ENCODE results near the gene GOT2. TPM values are rescaled to one million over a fixed set of nuclear protein-coding genes. Genes with fewer than 3 reads are reported as not detected.

The GOT2 gene
- total RNA-seq, 4 donors from 2014 or later = 64.1 to 108 (median 92.6) TPM

DNA sequence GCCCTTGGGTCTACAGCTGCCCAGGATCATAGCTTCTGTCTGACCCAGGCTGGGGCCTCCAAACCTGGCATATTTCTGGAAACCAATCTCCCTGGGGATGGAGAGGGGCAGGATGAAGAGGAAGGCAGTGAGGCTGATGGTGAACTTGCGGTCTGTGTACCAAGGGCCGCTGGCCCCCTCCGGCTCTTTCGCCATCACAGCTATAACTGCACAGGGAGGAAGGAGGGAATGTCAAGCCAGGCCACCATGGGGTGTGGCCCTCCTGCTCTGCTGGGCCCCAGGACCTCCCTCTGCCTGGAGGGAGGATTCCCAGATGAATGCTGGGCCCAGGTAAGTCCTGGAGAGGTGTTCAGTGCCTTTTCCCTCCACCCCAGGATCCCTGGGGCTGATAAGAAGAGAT is 55.8 kb downstream of the GOT2 start:
- H3K4me1 ChIP-seq = peaks cover 5 to 19% (median 12%) of the 10 kb centered on the region in 4 donors
- no peak for TF ChIP-seq POLR2A (IDR thresholded peaks at IDR 0.05; ENCODE audit: low read depth)
- TF ChIP-seq, protein P1, sequence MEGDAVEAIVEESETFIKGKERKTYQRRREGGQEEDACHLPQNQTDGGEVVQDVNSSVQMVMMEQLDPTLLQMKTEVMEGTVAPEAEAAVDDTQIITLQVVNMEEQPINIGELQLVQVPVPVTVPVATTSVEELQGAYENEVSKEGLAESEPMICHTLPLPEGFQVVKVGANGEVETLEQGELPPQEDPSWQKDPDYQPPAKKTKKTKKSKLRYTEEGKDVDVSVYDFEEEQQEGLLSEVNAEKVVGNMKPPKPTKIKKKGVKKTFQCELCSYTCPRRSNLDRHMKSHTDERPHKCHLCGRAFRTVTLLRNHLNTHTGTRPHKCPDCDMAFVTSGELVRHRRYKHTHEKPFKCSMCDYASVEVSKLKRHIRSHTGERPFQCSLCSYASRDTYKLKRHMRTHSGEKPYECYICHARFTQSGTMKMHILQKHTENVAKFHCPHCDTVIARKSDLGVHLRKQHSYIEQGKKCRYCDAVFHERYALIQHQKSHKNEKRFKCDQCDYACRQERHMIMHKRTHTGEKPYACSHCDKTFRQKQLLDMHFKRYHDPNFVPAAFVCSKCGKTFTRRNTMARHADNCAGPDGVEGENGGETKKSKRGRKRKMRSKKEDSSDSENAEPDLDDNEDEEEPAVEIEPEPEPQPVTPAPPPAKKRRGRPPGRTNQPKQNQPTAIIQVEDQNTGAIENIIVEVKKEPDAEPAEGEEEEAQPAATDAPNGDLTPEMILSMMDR (IDR thresholded peaks at IDR 0.05) = no peak
- TF ChIP-seq EP300 (IDR thresholded peaks at IDR 0.05) = no peak
- H3K9me3 ChIP-seq = no peaks in the 10 kb centered on the region
- 94% methylated on average over 4 of the region's 4 CpGs for WGBS
- no peaks in the 10 kb centered on the region for H3K27me3 ChIP-seq
- peaks cover 0 to 74% (median 62%) of the 10 kb centered on the region in 4 donors for H3K36me3 ChIP-seq
- intact Hi-C loops (cut with DNase I) = loop anchor here (2.0 kb wide), 1 partner anchor 79 kb away; no protein-coding TSS in a partner anchor
- DNase-seq (ENCODE audit: extremely low spot score) = no peak
- no peak overlapping the region for H3K4me3 ChIP-seq
- no peak overlapping the region for H3K27ac ChIP-seq (replicated peaks in 1 of 4)

- intact Hi-C loops (cut with DNase I) = no loop called here
- H3K4me1 ChIP-seq = no peaks in the 10 kb centered on the region
- H3K27ac ChIP-seq (replicated peaks in 1 of 4) = no peak overlapping the region
- WGBS = 92% methylated on average over 17 of the region's 18 CpGs
- peaks cover 18 to 89% (median 83%) of the 10 kb centered on the region in 4 donors for H3K36me3 ChIP-seq
- H3K4me3 ChIP-seq = no peak overlapping the region
- H3K9me3 ChIP-seq = no peaks in the 10 kb centered on the region
- TF ChIP-seq EP300 (IDR thresholded peaks at IDR 0.05) (no peak), POLR2AphosphoS5 (IDR thresholded peaks at IDR 0.05) (no peak), POLR2A (IDR thresholded peaks at IDR 0.05; ENCODE audit: low read depth) (no peak)
- TF ChIP-seq, protein P1 (IDR thresholded peaks at IDR 0.05) = no peak
- no peak for DNase-seq (ENCODE audit: extremely low spot score)
- H3K27me3 ChIP-seq = no peaks in the 10 kb centered on the region
Observed at GRCh38 chr16:58670946-58671583, 63.1 kb downstream of the GOT2 start.

DNA sequence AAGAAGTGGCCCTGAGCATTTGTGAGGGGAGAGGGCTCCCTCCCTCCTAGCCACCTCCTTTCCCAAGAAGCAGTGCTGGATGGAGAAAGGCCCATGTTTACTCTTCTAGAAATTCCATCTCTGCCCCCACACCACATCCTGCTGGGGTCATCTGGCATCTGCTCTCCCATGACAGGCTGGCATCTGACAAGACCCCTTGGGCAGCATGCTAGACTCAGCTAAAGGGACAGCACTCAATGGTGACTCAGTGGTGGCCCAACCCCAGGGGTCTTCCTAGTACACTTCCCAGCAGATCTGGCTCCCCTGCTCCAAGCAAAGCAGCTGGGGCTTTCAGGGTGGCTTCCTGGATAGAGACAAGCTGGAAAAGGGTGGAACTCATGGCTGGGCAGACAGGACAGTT is 63.9 kb downstream of the GOT2 start:
- H3K36me3 ChIP-seq = peaks cover 18 to 82% (median 77%) of the 10 kb centered on the region in 4 donors

GRCh38 chr16:58665200-58665599 is 68.9 kb downstream of the GOT2 start:
- Histone ChIP-seq H3K4me1 (peaks cover 0 to 6% (median 0%) of the 10 kb centered on the region in 4 donors), H3K27me3 (no peaks in the 10 kb centered on the region), H3K4me3 (no peak overlapping the region), H3K36me3 (peaks cover 8 to 38% (median 34%) of the 10 kb centered on the region in 4 donors), H3K27ac (replicated peaks in 1 of 4) (no peak overlapping the region), H3K9me3 (no peaks in the 10 kb centered on the region)
- TF ChIP-seq EP300 (IDR thresholded peaks at IDR 0.05) = no peak
- no peak for TF ChIP-seq POLR2A (IDR thresholded peaks at IDR 0.05; ENCODE audit: low read depth)
- TF ChIP-seq, protein P1 (IDR thresholded peaks at IDR 0.05) = no peak
- no peak for TF ChIP-seq POLR2AphosphoS5 (IDR thresholded peaks at IDR 0.05)
- intact Hi-C loops (cut with DNase I) = loop anchor here (5.0 kb wide), 1 partner anchor 153 kb away; no protein-coding TSS in a partner anchor
- WGBS = 71% methylated on average over 8 of the region's 8 CpGs
- no peak for DNase-seq (ENCODE audit: extremely low spot score)

More for the DNA sequence above, 63.9 kb downstream of the GOT2 start:
- H3K4me1 ChIP-seq = no peaks in the 10 kb centered on the region
- H3K27me3 ChIP-seq = no peaks in the 10 kb centered on the region
- H3K9me3 ChIP-seq = no peaks in the 10 kb centered on the region
- no peak overlapping the region for H3K4me3 ChIP-seq
- H3K27ac ChIP-seq (replicated peaks in 1 of 4) = no peak overlapping the region
- DNase-seq (ENCODE audit: extremely low spot score) = no peak
- TF ChIP-seq EP300 (IDR thresholded peaks at IDR 0.05) = no peak
- TF ChIP-seq POLR2AphosphoS5 (IDR thresholded peaks at IDR 0.05) = no peak
- TF ChIP-seq POLR2A (IDR thresholded peaks at IDR 0.05; ENCODE audit: low read depth) = no peak
- TF ChIP-seq, protein P1 (IDR thresholded peaks at IDR 0.05) = no peak
- intact Hi-C loops (cut with DNase I) = no loop called here

All from esophagus muscularis mucosa (tissue), 4 donors.